Stimulated activated CD4-positive, alpha-beta T cell treated with anti-CD3 and anti-CD28 coated beads, Interleukin-1b, Interleukin-23, amount 100 ng/mL, for 24 hours (primary cell): ENCODE results near the gene GSG1L.

ENCODE experiments used
- DNase-seq, 4 experiments: peaks; one replicate each; pipeline ENCODE4 v3.0.0-alpha.2; 2020; ENCODE audit warnings: low read depth in 4 of 4, low spot score in 1 of 4

The GSG1L gene

DNA sequence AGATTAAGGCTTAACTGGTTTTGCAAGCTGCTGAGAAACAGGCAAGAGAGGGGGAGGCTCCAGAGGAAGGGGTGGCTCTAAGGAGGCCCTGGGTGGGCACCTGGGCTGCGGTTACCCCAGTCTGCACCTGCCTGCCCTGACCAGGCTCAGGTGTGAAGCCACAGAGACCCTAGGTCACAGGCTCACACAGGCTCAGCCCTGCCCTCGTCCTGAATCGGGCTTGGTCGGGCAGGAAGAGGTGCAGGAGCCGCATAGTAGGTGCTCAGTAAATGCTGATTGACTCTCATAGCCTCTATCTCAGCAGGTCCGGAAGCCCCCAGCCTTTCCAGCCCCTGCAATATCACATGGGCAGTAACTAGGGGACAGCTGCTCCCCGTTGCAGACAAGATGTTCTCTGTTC is 203.4 kb downstream of the GSG1L start:
- no peak for DNase-seq

DNA sequence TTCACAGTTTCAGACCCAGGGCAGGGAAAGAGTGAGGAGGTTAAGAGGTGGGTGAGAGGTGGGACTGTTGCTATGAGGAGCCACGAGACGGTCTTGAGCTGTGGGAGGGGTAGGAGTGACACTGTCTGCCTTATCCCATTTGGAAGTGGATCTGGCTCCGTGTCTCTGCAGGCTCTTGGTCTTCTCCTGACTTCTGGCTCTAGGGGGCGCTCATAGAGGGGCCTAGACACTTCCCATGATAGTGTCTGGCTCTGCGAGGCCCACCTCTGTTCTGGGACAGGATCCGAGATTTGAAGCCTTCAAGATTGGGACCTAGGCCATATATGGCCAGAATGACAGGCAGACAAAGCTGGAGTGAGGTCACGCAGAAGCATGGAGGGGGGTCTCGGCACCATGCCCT is 204.5 kb downstream of the GSG1L start:
- no peak for DNase-seq

DNA sequence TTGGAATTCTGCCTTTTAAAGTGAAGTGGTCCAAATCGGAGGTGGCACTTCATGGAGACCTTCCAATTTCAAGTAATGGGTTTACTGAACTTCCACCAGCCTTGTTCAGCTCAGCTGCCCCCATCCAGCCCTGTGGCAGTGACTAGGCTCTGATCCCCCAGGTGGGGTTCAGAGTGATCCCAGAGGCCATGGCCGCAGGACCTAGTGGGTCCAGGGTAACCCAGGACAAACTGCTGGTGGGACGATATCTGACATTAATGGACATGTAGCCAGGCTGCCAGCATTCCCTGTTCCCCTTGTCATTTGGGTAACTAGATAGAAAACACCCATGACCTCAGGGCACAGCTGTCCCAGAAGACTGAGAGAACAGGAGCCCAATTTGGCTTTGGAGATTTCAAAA is 209.9 kb downstream of the GSG1L start:
- DNase-seq, result no peak

DNA sequence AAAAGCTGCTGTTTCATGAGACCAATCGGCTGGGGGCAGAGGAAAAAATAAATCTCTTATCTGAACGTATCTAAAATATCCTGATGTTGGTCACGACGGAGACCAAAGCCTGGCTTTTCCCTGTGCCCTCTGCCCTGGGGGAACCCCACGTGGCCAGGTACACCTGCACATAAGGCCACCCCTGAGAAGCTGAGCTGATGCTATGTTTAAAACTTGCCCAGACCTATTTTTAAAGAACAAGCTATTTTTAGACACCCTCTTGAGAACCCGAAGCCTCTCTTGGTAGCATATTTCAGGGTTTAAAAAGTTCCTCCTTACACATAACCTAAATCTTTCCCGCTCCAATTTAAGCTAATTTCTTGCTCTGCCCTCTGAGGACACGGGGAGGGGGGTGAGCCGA is 210.4 kb downstream of the GSG1L start:
- no peak for DNase-seq

DNA sequence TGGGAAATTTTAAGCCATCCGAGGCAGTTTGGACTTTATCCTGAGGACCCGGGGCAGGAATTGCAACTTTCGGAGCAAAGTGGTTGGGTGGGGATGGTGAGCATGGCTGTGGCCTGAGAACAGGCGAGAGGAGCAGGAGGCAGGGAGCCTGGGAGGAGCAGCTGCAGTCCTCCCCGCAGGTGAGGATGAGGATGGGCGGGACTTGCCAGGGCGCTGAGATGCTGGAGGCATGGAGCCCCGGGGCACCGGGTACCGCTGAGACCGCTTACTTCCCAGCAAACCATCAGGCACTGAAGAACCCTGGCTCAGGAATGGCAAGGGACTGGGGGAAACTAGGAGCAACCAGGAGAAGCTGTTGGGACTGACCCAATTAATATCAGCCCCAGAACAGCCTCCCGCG is 210.8 kb downstream of the GSG1L start:
- no peak for DNase-seq

DNA sequence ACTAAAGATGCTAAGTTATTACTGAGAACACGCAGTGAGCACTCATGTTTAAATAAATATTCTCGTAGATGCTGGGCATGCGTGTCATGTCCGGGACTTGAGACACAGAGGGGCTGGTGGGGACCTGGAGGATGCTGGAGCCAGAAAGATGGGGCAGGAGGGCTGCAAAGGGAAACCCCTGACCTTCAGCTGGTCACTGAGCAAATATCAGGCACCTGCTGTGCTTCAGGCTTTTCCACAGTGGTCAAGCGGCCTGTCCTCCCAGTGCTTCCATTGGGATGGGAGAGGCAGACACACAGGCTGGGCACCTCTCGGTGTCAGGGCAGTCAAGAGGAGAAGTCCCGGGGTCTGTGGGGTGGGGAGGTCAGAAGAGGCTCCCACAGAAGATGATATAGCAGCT is 211.4 kb downstream of the GSG1L start:
- DNase-seq, result no peak

DNA sequence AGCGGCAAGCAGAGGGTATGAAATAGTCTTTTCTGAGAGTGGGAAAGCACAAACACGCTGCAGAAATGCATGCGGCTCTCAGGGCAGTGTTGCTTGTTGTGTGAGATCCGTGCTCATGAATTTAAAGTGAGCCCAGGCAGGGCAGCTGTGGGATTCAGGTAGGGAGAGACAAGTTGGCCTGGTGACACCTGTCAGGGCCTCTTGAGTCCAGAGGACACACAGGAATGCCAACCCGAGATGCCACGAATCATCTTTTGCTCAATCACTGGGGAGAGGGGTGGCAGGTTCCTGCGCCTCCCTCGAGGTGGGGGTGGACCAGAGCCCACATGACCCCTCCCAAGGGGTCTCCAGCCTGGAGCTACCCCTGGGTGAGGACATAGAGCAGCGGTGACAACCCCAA is 211.9 kb downstream of the GSG1L start:
- DNase-seq, result no peak

DNA sequence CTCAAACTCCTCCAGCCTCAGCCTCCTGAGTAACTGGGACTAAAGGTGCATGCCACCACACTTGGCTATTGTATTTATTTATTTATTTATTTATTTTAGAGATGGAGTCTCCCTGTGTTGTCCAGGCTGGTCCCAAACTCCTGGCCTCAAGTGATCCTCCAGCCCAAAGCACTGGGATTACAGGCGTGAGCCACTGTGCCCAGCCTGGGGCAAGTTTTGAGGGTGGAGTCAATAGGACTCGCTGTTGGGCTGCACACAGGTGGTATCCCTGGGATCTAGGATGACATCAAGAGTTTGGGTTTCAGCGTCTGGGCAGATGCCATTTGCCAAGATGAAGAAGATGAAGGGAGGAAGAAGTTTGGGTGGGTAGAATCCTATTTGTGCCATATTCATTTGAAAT is 213.9 kb downstream of the GSG1L start:
- DNase-seq, result no peak

DNA sequence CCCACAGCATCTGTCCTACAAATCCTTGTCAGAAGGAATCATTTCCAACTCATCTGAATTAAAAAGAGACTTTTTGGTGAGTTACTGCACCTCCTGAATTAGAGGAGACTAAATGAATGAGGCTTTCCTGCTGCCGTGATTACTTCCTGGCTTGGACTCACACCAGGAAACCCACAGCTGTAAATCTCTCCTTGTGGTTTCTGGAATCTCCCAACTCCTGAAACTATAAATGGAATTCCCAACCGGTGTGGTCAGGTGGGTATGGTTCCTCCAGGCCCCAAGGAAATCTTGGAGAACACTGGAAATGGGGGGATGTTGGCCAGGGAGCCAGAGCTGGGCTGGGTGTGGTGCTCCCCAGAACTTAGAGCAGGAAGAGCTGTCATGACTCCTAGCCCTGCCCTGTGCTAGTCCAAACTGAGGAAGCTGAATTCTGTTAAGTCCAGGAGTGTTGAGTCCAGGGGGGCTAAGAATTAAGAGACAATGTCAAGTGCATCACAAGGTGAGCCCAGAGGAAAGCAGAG is 216.4 kb downstream of the GSG1L start:
- no peak for DNase-seq

DNA sequence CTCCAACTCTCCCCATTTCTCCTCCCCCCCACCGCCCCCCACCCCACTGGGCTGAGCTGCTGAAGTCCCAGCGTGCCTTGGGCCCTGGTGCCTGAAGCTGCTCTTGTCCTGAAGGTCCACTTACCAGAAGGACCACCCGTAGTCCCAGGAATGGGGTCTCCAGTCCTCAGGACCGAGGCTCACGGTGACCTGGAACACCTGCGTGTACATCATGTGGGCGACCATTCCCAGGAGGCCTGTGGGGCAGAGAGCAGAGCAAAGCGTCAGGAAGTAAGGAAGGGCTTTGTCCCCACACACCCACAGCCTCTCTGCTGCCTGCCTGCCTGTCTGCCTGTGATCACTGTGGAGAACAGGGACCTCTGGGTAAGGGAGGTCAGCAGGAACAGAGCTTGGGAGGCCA is 218.7 kb downstream of the GSG1L start:
- DNase-seq, result no peak

DNA sequence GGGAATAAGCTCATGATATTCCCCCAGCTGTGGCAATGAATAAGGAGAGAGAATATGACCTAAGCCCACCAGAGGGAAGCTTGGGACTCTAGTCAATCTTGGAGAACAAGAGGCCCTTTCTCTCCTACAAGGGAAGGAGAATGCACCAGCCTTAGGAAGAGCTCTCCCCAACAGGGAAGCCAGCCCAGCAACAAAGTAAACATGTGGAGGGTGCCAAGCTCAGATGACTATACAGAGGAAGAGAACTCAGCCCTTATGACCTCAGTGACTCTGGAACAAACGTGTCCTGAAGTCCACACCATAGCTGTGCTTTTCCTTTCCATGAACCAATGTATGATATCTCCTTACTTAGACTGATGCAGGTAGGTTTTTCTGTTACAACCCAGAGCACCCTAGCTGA is 219.7 kb downstream of the GSG1L start:
- no peak for DNase-seq

DNA sequence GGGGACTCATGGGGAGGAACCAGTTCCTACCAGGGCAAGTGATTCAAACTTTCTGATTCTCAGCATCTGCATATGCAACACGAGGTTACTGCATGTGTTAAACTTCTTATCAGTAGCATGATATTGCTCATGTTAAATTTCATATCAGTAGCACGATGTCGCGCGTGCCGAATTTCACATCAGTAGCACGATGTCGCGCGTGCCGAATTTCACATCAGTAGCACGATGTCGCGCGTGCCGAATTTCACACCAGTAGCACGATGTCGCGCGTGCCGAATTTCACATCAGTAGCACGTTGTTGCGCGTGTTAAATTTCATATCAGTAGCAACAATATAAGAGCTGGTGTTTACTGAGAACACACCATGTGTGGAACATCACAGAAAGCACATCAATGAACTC is 221.6 kb downstream of the GSG1L start:
- DNase-seq, result no peak

DNA sequence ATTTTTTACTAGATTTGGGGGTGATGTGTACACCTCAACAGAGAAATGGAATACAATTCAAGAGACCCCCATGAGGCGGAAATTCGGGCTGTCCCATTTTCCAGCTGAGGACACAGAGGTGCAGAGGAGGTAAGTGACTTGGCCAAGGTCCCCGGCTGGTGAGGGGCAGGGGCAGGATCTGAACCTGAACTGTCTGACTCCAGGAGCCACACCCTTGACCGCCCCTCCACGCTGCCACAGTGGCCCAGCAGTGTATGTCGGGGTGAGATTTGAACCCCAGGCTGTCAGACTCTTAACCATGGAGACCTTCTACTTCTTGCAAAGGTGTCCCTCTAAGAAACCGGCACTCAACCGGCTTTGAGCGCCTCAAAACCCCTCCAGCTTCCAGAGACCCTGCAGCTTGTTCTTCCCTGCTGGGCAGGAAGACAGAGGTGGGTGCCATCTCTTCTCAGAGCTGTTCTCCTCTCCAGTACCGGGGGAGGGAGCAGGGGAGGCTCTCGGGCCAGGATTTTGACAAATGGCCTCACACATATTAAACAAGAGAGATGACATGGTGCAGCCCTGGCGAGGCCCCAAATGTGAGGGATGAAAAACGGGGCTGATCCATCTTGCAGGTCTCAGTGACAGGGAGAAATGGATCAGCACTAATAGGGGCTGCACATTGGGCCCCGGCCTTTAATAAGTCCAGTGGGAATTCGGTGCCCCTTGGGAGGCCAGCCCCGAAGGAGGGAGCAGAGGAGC is 222.3 kb downstream of the GSG1L start:
- DNase-seq, result no peak

DNA sequence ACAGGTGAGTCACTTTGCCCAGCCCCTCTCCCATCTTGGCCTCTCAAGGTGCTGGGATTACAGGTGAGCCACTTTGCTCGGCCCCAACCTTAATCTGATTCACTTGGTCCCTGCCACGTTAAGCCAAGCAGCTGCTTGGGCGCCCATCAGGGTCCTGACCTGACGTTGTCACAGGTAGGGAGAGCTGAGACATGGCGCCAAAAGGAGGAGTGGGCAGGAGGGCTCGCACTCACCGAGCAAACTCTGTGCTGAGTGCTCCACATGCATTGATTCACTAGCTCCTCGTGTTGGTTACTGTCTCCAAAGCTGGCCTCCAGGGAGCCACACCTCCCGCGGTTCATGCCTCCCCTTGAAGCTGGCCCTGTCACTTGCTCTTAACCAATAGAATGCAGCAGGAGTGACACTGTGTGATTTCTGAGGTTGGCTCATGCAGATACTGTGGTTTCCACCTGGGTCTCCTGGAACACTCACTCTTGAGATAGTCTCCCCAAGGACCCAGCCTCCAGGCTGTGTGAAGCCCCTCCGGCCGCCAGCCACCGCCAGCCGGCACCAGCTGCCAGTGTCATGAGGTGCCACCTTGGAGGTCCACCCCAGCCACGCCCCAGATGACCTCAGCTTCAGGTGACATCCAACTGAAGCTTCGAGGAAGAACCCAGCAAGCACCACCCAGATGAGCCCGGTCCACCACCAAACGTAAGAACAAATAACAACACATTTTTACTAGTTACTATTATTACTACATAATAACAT is 223.0 kb downstream of the GSG1L start:
- no peak for DNase-seq

DNA sequence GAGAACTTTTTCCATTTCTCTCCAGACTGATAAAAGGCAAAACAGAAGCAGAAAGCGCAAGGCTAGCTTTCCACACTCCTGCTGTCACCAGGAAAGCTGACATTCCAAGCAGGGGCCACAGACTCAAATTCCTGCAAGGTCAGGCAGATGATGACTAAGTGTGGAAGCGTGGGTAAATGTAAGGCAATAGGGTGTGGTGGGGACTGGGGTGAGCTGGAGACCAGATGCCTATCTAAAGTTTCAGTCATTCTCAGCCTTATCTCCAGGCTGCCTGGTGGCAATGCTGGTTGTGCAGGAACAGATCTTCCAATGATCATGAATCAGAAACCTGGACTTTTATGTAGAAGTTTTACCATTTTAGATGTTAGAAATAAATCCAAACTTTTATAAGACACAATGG is 224.1 kb downstream of the GSG1L start:
- DNase-seq, result no peak

DNA sequence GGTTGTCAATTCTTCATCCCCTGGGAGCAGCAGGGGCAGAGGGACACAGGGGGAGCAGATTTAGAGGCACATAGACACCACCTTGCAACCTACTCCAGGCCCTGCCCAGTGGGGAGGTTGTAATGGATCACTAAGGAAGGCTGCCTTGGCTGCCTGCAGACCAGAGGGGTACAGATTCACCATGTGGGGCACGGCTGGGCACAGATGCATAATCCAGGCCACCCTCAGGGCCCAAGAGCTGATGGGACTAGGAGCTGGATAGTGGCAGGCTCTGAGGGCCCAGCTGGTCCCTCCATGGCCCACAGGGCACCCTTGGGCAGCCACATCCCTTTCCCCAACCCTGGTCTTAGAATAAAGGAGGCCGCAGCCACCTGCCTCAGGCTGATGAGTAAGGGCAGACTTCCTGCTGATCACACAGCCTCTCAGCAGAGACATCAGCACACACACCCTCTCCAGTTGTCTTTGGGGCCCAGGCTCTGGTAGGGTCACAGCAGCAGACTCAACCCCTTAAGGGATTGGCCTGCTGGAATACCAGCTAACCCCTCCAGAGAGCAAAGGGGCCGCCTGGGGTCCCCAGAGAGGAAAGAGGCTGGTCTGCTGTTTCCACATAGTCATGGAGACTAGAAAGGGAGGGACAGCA is 224.9 kb downstream of the GSG1L start:
- no peak for DNase-seq

DNA sequence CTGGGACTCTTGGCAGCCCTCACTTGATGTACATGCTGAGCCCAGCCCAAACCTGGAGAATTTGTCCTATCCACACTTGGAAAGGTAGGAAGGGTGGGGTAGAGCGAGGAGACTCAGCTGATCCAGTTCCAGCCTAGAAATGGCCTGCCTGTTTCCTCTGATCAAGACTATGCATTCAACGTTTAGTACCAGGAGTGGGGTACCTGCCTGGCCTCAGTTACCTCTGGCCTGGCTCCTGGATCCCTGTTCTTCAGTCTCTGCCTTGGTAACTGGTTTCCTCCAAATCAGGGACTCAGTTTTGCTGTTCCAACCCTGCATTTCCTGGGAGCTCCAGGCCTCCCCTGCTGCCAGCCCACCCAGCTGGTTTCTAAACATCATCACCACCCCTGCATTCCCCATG is 233.5 kb downstream of the GSG1L start:
- no peak for DNase-seq

DNA sequence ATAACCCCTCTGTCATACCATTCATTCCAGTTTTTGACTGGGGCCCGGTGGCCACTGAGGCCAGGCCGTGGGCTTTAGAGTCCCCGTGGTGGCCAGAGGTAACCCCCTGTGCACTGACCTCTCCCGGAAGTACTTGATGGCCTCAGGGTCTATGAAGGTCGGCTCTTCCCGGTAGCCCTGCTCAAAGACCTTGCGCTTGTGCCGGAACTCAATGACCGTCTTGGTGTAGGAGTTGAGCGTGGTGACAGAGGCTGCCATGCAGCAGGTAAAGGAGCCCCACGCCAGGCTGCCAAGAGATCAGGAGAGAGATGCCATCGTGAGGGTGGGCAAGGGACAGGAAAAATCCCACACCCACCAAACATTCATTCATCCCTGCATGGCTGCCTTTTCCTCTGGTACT is 234.8 kb downstream of the GSG1L start:
- DNase-seq, result no peak

DNA sequence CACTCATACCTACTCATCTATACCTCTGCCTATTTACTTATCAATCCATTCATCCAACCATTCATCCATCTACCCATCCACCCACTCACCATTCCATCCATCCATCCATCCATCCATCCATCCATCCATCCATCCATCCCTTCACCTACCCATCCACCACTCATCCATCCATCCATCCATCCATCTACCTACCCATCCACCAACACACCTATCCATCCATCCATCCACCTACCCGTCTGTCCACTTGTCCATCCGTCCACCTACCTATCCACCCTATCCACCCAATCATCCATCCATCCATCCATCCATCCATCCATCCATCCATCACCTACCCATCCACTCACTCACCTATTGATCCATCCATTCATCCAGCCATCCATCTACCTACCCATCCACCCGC is 235.7 kb downstream of the GSG1L start:
- DNase-seq, result no peak

DNA sequence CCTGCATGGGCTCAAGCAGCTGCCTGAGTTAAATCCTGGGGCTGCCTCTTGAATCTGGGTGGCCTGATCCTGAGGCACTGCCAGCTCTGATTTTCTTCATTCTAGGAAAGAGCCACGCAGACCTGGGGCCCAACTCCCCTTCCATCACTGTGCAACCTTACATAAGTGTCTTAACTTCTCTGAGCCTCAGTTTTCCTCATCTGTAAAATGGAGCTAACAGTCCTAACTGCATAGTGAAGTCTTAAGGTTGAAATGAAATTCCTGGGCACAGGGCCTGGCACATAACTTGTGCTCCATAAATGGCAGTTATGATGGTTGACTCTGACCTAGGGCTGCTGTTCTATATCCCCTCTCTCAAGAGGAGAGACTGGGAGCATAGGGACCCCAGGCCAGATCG is 236.6 kb downstream of the GSG1L start:
- DNase-seq, result no peak

DNA sequence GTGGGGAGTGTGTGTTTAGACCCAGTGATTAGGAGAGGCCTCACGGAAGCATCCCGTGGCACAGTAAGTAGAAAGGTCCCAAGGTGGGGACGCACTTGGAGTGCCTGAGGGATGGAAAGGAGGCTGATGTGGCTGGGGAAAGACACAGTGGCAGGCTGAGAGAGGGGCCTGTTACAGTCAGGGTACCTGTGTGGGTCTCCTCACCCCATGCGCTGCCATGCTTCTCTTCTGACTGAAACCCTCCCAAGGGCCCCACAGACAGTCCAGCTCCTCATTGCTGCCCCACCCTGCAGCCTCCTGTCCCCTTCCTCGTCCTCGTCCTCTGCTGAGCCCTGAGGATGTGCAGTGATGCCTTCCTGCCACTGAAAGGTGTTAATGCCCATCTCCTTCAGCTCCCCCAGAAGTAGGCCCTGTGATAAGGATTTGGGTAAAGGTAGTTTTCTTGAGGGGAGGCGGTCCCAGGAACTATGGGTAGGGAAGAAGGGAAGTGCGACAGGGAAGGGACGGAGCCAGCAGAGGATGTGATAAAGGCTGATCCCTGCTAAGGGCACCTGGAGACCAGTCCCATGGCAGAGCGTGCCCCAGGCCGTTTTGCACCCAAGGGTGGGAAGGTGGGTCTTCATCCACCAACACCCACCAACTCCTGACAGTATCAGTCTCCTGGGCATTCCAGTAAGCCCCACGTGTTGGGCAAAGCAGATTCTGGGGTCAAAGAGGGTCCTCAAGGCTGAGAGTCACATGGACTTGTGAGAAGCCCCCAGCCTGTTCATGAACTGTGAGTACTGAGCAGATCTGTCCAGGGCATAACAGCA is 237.2 kb downstream of the GSG1L start:
- DNase-seq, result no peak
